ENCODE results near the gene NMNAT3.

- TF ChIP-seq E2F6 (IDR thresholded peaks at IDR 0.05; ENCODE audit: borderline replicate concordance, low read depth) (no peak), CTCF (IDR thresholded peaks at IDR 0.05) (peak; percentile 44), POLR2A (IDR thresholded peaks at IDR 0.05; ENCODE audit: low read length) (no peak), PBX3 (IDR thresholded peaks at IDR 0.05) (no peak), PHF8 (IDR thresholded peaks at IDR 0.05; ENCODE audit: borderline replicate concordance, low read depth) (no peak), RCOR1 (IDR thresholded peaks at IDR 0.05; ENCODE audit: low read depth, low read length) (no peak), REST (IDR thresholded peaks at IDR 0.05) (no peak), RAD21 (conservative IDR thresholded peaks at IDR 0.05 in 1 of 2, IDR thresholded peaks at IDR 0.05 in 1 of 2) (peak; percentile 65 to 79), MAFK (IDR thresholded peaks at IDR 0.05; ENCODE audit: partially characterized antibody) (no peak), ZNF302 (CRISPR knock-in tag; IDR thresholded peaks at IDR 0.05) (no peak)
Measured at GRCh38 chr3:139561959-139562676, 115.7 kb downstream of the NMNAT3 start.

Measured in A549 (cell line).